SU-DHL-6 (cell line): ENCODE measurements around the gene ST6GALNAC2.

Experiments
- EZH2phosphoT487 ChIP-seq: fragments of 200-600 bp; sonication (generic), shearing (Covaris generic); conservative IDR thresholded peaks from 2 replicates; pipeline ENCODE4 v1.6.1; 2018; ENCODE audit warnings: mild to moderate bottlenecking, antibody characterized with exemption, low read length, moderate library complexity, mixed read lengths
- TF ChIP-seq, protein P1 (sequence below): fragments of 200-600 bp; sonication (generic); IDR thresholded peaks from one replicate; pipeline ENCODE4 v1.5.1; 2017; ENCODE audit warnings: antibody characterized with exemption, mild to moderate bottlenecking, low read length, moderate library complexity; ENCODE audit not compliant: insufficient read depth, poor library complexity, severe bottlenecking

- TF ChIP-seq, protein P1, sequence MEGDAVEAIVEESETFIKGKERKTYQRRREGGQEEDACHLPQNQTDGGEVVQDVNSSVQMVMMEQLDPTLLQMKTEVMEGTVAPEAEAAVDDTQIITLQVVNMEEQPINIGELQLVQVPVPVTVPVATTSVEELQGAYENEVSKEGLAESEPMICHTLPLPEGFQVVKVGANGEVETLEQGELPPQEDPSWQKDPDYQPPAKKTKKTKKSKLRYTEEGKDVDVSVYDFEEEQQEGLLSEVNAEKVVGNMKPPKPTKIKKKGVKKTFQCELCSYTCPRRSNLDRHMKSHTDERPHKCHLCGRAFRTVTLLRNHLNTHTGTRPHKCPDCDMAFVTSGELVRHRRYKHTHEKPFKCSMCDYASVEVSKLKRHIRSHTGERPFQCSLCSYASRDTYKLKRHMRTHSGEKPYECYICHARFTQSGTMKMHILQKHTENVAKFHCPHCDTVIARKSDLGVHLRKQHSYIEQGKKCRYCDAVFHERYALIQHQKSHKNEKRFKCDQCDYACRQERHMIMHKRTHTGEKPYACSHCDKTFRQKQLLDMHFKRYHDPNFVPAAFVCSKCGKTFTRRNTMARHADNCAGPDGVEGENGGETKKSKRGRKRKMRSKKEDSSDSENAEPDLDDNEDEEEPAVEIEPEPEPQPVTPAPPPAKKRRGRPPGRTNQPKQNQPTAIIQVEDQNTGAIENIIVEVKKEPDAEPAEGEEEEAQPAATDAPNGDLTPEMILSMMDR: no peak
- no peak for TF ChIP-seq EZH2phosphoT487
Observed at GRCh38 chr17:76573096-76573495, 12.6 kb downstream of the ST6GALNAC2 start.
